ENCODE measurements around the gene MAVS. TPM values are rescaled to one million over a fixed set of nuclear protein-coding genes. Genes with fewer than 3 reads are reported as not detected.
A peak's percentile ranks its signal among the peaks of the same experiment; 100 is the strongest.

Gene MAVS
- 10 to 100 TPM; 13.6 to 14.7 TPM for total RNA-seq
- polyA plus RNA-seq (2013, experiment 1 of 2): 23.9 TPM
- polyA plus RNA-seq (2013, experiment 2 of 2): 23.9 TPM
- 38.0 to 293 (median 164) reads per million in 172 experiments for total RNA-seq

DNA sequence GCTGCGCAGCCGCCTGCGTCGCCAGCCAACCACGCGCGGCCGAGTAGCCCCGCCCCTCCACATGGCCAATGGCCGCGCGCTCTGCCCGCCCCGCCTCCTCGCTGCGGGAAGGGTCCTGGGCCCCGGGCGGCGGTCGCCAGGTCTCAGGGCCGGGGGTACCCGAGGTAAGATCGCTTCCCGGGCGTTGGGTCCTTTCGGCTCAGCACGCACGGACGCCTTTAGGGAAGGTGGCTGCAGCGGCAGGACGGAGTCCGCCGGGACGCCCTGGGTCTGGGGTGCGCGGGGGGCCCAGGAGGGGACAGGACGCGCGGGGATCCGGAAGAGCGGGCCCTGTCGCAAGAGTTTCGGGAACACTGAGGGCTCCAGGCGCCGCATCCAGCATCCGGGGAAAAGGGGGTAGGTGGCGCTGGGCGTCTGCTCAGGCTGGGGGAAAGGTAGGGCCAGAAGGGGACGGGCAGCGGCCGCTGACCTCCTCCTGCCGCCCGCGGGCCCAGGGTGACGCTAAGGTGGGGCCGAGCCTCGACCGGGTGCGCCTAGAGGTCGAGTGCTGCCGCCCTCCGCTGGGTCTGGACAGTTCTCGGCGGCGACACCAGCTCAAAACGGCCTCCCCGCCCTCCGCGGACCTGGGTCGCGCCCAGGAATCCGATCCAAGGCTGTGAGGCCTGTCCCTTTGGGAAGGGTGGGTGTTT lies at the start of gene MAVS:
MAVS (plus strand) TSS at position 95 of the 689 bp plus-strand sequence. CDS start 7,791 bp downstream, outside the sequence.
- intact Hi-C loops (cut with DNase I, micrococcal nuclease): loop anchor here in 1 of 2 experiments (2.0 to 5.0 kb wide), 2 partner anchors 60 to 80 kb away; partner anchors contain the start of genes ADISSP and CENPB
- Histone ChIP-seq H3K4me3 (ENCODE audit: low read length) (peak within 1 kb of the TSS; percentile 98), H3K9me3 (ENCODE audit: control insufficient read depth in 1 of 2, insufficient read depth in 1 of 2, low read length in 2 of 2) (no peaks in the 10 kb centered on the region), H3K36me3 (ENCODE audit: insufficient read depth, low read length) (peaks cover 3% of the 10 kb centered on the region), H3K4me1 (ENCODE audit: insufficient read depth, low read length) (peaks cover 27% of the 10 kb centered on the region), H3K27me3 (ENCODE audit: control insufficient read depth in 1 of 2, insufficient read depth in 2 of 2, low read length in 2 of 2) (no peaks in the 10 kb centered on the region), H3K27ac (ENCODE audit: low read depth in 1 of 2, low read length in 2 of 2) (peak within 1 kb of the TSS; percentile 74 to 75)
- ATAC-seq (ENCODE audit: poor library complexity) (peak; percentile 99), DNase-seq (peak; percentile 66 to 93 (median 84))
- POLR2A ChIA-PET: interaction anchor here (0.7 to 1.0 kb wide), 2 partner anchors 9 to 1757 kb away, joined by 3 read pairs; no protein-coding TSS in a partner anchor
- peak within 1 kb of the TSS; percentile 95 for H3K4me3 Mint-ChIP-seq
- no peaks in the 10 kb centered on the region for H3K9me3 Mint-ChIP-seq
- TF ChIP-seq, protein P1, sequence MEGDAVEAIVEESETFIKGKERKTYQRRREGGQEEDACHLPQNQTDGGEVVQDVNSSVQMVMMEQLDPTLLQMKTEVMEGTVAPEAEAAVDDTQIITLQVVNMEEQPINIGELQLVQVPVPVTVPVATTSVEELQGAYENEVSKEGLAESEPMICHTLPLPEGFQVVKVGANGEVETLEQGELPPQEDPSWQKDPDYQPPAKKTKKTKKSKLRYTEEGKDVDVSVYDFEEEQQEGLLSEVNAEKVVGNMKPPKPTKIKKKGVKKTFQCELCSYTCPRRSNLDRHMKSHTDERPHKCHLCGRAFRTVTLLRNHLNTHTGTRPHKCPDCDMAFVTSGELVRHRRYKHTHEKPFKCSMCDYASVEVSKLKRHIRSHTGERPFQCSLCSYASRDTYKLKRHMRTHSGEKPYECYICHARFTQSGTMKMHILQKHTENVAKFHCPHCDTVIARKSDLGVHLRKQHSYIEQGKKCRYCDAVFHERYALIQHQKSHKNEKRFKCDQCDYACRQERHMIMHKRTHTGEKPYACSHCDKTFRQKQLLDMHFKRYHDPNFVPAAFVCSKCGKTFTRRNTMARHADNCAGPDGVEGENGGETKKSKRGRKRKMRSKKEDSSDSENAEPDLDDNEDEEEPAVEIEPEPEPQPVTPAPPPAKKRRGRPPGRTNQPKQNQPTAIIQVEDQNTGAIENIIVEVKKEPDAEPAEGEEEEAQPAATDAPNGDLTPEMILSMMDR (IDR thresholded peaks at IDR 0.05): no peak
- no peaks in the 10 kb centered on the region for H3K36me3 Mint-ChIP-seq (ENCODE audit: low read depth)
- peak within 1 kb of the TSS; percentile 92 for H3K27ac Mint-ChIP-seq
- no peaks in the 10 kb centered on the region for H3K27me3 Mint-ChIP-seq
- peaks cover 26% of the 10 kb centered on the region for H3K4me1 Mint-ChIP-seq (ENCODE audit: low read depth)
- CTCF ChIA-PET: interaction anchor here (1.0 kb wide), 1 partner anchor 79 kb away, joined by 3 read pairs; the partner anchor contains the start of gene ADISSP

DNA sequence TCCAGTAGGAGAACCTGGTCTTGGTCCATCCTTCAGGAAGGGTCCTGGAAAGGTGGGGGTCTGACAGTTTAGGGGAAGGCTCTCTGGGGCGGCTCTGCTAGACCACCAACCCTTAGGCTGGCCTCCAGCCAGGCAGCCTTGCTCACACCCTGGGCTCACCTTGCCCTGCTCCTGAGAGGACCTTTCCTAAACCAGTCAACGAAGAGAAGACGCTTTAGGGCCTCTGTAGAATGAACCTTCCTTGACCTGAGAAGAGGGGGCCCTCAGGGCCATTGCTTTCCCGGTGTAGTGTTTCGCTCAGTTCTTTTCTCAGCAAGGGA lies 49.4 kb upstream of the MAVS start:
- H3K27ac Mint-ChIP-seq: peak overlapping the region; percentile 95
- peaks cover 37% of the 10 kb centered on the region for H3K36me3 ChIP-seq (ENCODE audit: insufficient read depth, low read length)
- ATAC-seq (ENCODE audit: poor library complexity) (no peak), DNase-seq (no peak)
- H3K4me1 Mint-ChIP-seq (ENCODE audit: low read depth): peaks cover 51% of the 10 kb centered on the region
- TF ChIP-seq, protein P1 (IDR thresholded peaks at IDR 0.05): no peak
- no peaks in the 10 kb centered on the region for H3K9me3 ChIP-seq (ENCODE audit: control insufficient read depth in 1 of 2, insufficient read depth in 1 of 2, low read length in 2 of 2)
- no peaks in the 10 kb centered on the region for H3K9me3 Mint-ChIP-seq
- CTCF ChIA-PET: interaction anchor here (2.8 kb wide), 1 partner anchor 23 kb away, joined by 32 read pairs; the partner anchor contains the start of gene AP5S1
- peak overlapping the region; percentile 100 for H3K4me3 Mint-ChIP-seq
- H3K36me3 Mint-ChIP-seq (ENCODE audit: low read depth): peaks cover 62% of the 10 kb centered on the region
- peak overlapping the region; percentile 96 for H3K4me3 ChIP-seq (ENCODE audit: low read length)
- intact Hi-C loops (cut with DNase I, micrococcal nuclease): no loop called here
- POLR2A ChIA-PET: interaction anchor here (3.0 kb wide), 1 partner anchor 23 kb away, joined by 34 read pairs; the partner anchor contains the start of gene AP5S1
- no peaks in the 10 kb centered on the region for H3K27me3 ChIP-seq (ENCODE audit: control insufficient read depth in 1 of 2, insufficient read depth in 2 of 2, low read length in 2 of 2)
- no peaks in the 10 kb centered on the region for H3K27me3 Mint-ChIP-seq
- H3K27ac ChIP-seq (ENCODE audit: low read depth in 1 of 2, low read length in 2 of 2): peak overlapping the region; percentile 67 to 78
- H3K4me1 ChIP-seq (ENCODE audit: insufficient read depth, low read length): peaks cover 63% of the 10 kb centered on the region

DNA sequence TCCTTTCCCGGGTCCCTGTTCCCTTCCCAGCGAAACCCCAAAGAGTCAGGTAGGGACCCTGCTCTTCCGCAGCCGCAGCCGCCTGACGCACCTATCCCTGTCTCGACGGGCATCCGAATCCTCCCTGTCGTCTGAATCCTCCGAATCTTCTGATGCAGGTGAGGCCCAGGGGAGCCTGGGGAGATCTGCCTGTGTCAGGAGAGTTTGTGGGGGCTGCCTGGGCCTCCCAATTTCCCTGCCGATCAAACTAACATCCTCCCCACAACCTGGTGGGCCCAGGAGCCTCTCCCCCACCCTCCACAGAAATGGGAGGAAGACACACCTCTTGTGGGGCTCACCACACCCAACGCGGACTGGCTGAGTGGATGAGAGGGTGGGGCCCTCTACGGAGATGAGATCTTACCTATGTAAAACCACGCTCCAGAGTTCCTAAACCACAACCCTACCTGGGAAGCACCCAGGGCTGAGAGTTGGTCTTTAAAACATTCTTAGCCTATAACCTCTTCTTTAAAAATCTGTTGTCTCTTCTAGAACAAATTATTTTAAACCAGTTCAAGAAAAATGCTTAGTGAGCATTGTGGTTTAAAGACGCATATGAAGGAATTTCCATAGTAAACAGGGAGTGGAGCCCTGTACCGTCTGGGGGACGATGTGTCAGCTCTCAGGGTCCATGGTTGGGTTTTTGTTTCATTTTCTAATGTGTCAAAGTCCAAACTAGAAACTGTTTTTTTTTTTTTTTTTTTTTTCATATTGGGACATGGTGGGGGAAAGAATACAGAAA lies 48.9 kb upstream of the MAVS start:
- DNase-seq (peak in 9 of 14 experiments; percentile 39 to 83 (median 60)), ATAC-seq (ENCODE audit: poor library complexity) (peak; percentile 19)
- peak overlapping the region; percentile 96 for H3K4me3 ChIP-seq (ENCODE audit: low read length)
- ChIA-PET POLR2A (interaction anchor here (0.6 to 3.3 kb wide), 4 partner anchors 11 to 29 kb away, joined by 5 to 25 read pairs (median 12); partner anchors contain the start of genes AP5S1, CENPB and SPEF1), CTCF (interaction anchor here (0.6 to 2.8 kb wide), 4 partner anchors 10 to 44 kb away, joined by 3 to 18 read pairs (median 6); partner anchors contain the start of gene AP5S1)
- H3K4me1 ChIP-seq (ENCODE audit: insufficient read depth, low read length): peaks cover 69% of the 10 kb centered on the region
- H3K27ac Mint-ChIP-seq: peak overlapping the region; percentile 95
- peaks cover 43% of the 10 kb centered on the region for H3K36me3 ChIP-seq (ENCODE audit: insufficient read depth, low read length)
- H3K27ac ChIP-seq (ENCODE audit: low read depth in 1 of 2, low read length in 2 of 2): peak overlapping the region; percentile 67 to 78
- intact Hi-C loops (cut with DNase I, micrococcal nuclease): no loop called here
- TF ChIP-seq, protein P1 (IDR thresholded peaks at IDR 0.05): no peak
- no peaks in the 10 kb centered on the region for H3K9me3 ChIP-seq (ENCODE audit: control insufficient read depth in 1 of 2, insufficient read depth in 1 of 2, low read length in 2 of 2)
- no peaks in the 10 kb centered on the region for H3K27me3 Mint-ChIP-seq
- no peaks in the 10 kb centered on the region for H3K9me3 Mint-ChIP-seq
- H3K36me3 Mint-ChIP-seq (ENCODE audit: low read depth): peaks cover 68% of the 10 kb centered on the region
- peaks cover 56% of the 10 kb centered on the region for H3K4me1 Mint-ChIP-seq (ENCODE audit: low read depth)
- no peaks in the 10 kb centered on the region for H3K27me3 ChIP-seq (ENCODE audit: control insufficient read depth in 1 of 2, insufficient read depth in 2 of 2, low read length in 2 of 2)
- peak overlapping the region; percentile 100 for H3K4me3 Mint-ChIP-seq

Measured in CD4-positive, alpha-beta T cell (primary cell).